NCI-H2171 treated with DMSO at 0.1 percent for 48 hours (cell line): Measurements from ENCODE around the gene TSPEAR.
"Not testable (repeated sequence)": the region's sequence is repeated elsewhere in the genome, so short reads cannot be mapped to it uniquely, and the experiment has no call there.

Experiments
- DNase-seq: peaks from one replicate; lab custom pipeline; 2025; lab: John Stamatoyannopoulos, UW

The TSPEAR gene

GRCh38 chr21:44603109-44603875 is 108.1 kb downstream of the TSPEAR start:
- no peak for DNase-seq

- DNase-seq = no peak
These were observed 108.9 kb downstream of the TSPEAR start for GRCh38 chr21:44602463-44602850.

- peak; percentile 52 for DNase-seq
These were observed 109.5 kb downstream of the TSPEAR start for GRCh38 chr21:44601596-44602462.

GRCh38 chr21:44601091-44601490 is 110.3 kb downstream of the TSPEAR start:
- DNase-seq = peak; percentile 57

GRCh38 chr21:44600118-44600978 is 111.0 kb downstream of the TSPEAR start, which contains the start of gene KRTAP10-7:
Gene KRTAP10-7 (plus strand): TSS chr21:44600597. CDS start chr21:44600622, 25 bp downstream.
- DNase-seq = not testable (repeated sequence)

GRCh38 chr21:44599264-44600029 is 111.9 kb downstream of the TSPEAR start:
- DNase-seq = no peak

GRCh38 chr21:44598061-44598460 is 113.3 kb downstream of the TSPEAR start:
- peak; percentile 19 for DNase-seq

- no peak for DNase-seq
These were observed 115.2 kb downstream of the TSPEAR start for GRCh38 chr21:44596068-44596725.

- no peak for DNase-seq
These were observed 115.8 kb downstream of the TSPEAR start for GRCh38 chr21:44595524-44595923.

GRCh38 chr21:44594406-44594916 is 116.9 kb downstream of the TSPEAR start:
- DNase-seq = no peak

- DNase-seq = peak; percentile 10
These were observed 117.6 kb downstream of the TSPEAR start for GRCh38 chr21:44593598-44594405.

GRCh38 chr21:44592446-44593311 is 118.7 kb downstream of the TSPEAR start, which contains the start of gene KRTAP10-6:
Gene KRTAP10-6 (minus strand): TSS chr21:44592505. CDS start chr21:44592484, 21 bp downstream.
- DNase-seq = no peak

- not testable (repeated sequence) for DNase-seq
These were observed 119.6 kb downstream of the TSPEAR start for GRCh38 chr21:44591801-44592130.

GRCh38 chr21:44590897-44591800 is 120.2 kb downstream of the TSPEAR start:
- peak; percentile 36 for DNase-seq

GRCh38 chr21:44590311-44590721 is 121.1 kb downstream of the TSPEAR start:
- DNase-seq = no peak

- no peak for DNase-seq
These were observed 121.6 kb downstream of the TSPEAR start for GRCh38 chr21:44589586-44590305.

GRCh38 chr21:44589094-44589493 is 122.3 kb downstream of the TSPEAR start:
- no peak for DNase-seq
